A549 (cell line): ENCODE results near the gene CKLF. TPM values are rescaled to one million over a fixed set of nuclear protein-coding genes. Genes with fewer than 3 reads are reported as not detected.

Experiments
- ATAC-seq, 2 experiments: fragments of 200-7000 bp in 1 of 2; fragments of >200 bp in 1 of 2; cut with Nextera tagmentation in 1 of 2; cut with Tn5 transposase in 1 of 2; 3 replicates each; pipeline versions ENCODE4 v1.8.0 to v1.9.1; 2018 to 2020; ENCODE audit warnings: mild to moderate bottlenecking in 1 of 2, moderate library complexity in 1 of 2
- CTCF ChIA-PET: fragments of 300-600 bp; sonication (Branson Sonifier 250); formaldehyde crosslinking; extraction: SDS; loops from one replicate; lab custom pipeline; 2021; ENCODE audit warnings: antibody characterized with exemption, inconsistent platforms; lab: Yijun Ruan, JAX
- POLR2A ChIA-PET: fragments of 350-600 bp; formaldehyde crosslinking; extraction: SDS; loops from one replicate; lab custom pipeline; 2021; ENCODE audit warnings: antibody characterized with exemption, inconsistent platforms; lab: Yijun Ruan, JAX
- DNase-seq, 2 experiments: peaks; one replicate each; pipeline versions ENCODE4 v3.0.0 to v3.0.0-alpha.2; 2011 to 2016; ENCODE audit warnings: low read depth in 1 of 2, low spot score in 1 of 2
- FAIRE-seq: peaks from 2 replicates; lab custom pipeline; 2011; peaks lifted over from hg19 to GRCh38; lab: Jason Lieb, UNC
- H3K27ac ChIP-seq, 2 experiments: fragments of >200 bp; sonication (Bioruptor Twin); formaldehyde crosslinking; 3 replicates each; pipeline ENCODE4 v1.5.1; 2016 to 2017
- H3K4me1 ChIP-seq: fragments of >200 bp; sonication (Bioruptor Twin); formaldehyde crosslinking; 3 replicates; pipeline ENCODE4 v1.6.1; 2016
- H3K4me2 ChIP-seq: fragments of >200 bp; sonication (Bioruptor Twin); formaldehyde crosslinking; 3 replicates; pipeline ENCODE4 v1.6.1; 2016
- H3K4me3 ChIP-seq: fragments of >200 bp; sonication (Bioruptor Twin); formaldehyde crosslinking; 3 replicates; pipeline ENCODE4 v1.5.1; 2016
- H3K9me3 ChIP-seq: fragments of >200 bp; sonication (Bioruptor Twin); formaldehyde crosslinking; 3 replicates; pipeline ENCODE4 v1.6.1; 2016
- BHLHE40 ChIP-seq: IDR thresholded peaks from 2 replicates; pipeline ENCODE4 v1.6.1; 2012; ENCODE audit warnings: low read depth, low read length, inconsistent platforms
- CBX8 ChIP-seq: fragments of 200-600 bp; sonication (generic); IDR thresholded peaks from 2 replicates; pipeline ENCODE4 v1.6.1; 2016
- CHD4 ChIP-seq: fragments of 200-600 bp; sonication (generic); IDR thresholded peaks from 2 replicates; pipeline ENCODE4 v1.6.1; 2016; ENCODE audit warnings: antibody characterized with exemption, mild to moderate bottlenecking, borderline replicate concordance
- EHF ChIP-seq: fragments of 250-450 bp; sonication (Bioruptor Pico); IDR thresholded peaks from 2 replicates; pipeline ENCODE4 v1.5.0; 2020; ENCODE audit warnings: mild to moderate bottlenecking
- EP300 ChIP-seq, 2 experiments: fragments of >200 bp; sonication (Bioruptor Twin); formaldehyde crosslinking; IDR thresholded peaks; 2 replicates in 1 of 2; 3 replicates in 1 of 2; pipeline ENCODE4 v1.6.1; 2016 to 2017
- ESRRA ChIP-seq: fragments of 150-350 bp; IDR thresholded peaks from 2 replicates; pipeline ENCODE4 v1.6.1; 2014; ENCODE audit warnings: mild to moderate bottlenecking, low read length, borderline replicate concordance
- FOSB ChIP-seq: fragments of 250-450 bp; sonication (Bioruptor Pico); IDR thresholded peaks from 2 replicates; pipeline ENCODE4 v1.5.0; 2020; ENCODE audit warnings: mild to moderate bottlenecking, moderate library complexity
- HOXB13 ChIP-seq: fragments of 250-450 bp; sonication (Bioruptor Pico); IDR thresholded peaks from 2 replicates; pipeline ENCODE4 v1.5.0; 2020; ENCODE audit warnings: low read depth, mild to moderate bottlenecking, moderate library complexity
- JUN ChIP-seq, 2 experiments: fragments of >200 bp; sonication (Bioruptor Twin); formaldehyde crosslinking; IDR thresholded peaks; 2 replicates in 1 of 2; 3 replicates in 1 of 2; pipeline ENCODE4 v1.6.1; 2016 to 2017
- KDM1A ChIP-seq: fragments of 200-600 bp; sonication (generic); IDR thresholded peaks from 2 replicates; pipeline ENCODE4 v1.6.1; 2016; ENCODE audit warnings: low read depth, mild to moderate bottlenecking
- MAFK ChIP-seq: fragments of 450-650 bp; IDR thresholded peaks from 2 replicates; pipeline ENCODE4 v1.6.1; 2014; ENCODE audit not compliant: partially characterized antibody
- MAZ ChIP-seq: fragments of 150-350 bp; IDR thresholded peaks from 2 replicates; pipeline ENCODE4 v1.6.1; 2014; ENCODE audit warnings: antibody characterized with exemption, low read depth, low read length, borderline replicate concordance
- MYC ChIP-seq: IDR thresholded peaks from 2 replicates; pipeline ENCODE4 v1.6.1; 2012; ENCODE audit warnings: mild to moderate bottlenecking, inconsistent platforms, low read length, improper control_type of control experiment, borderline replicate concordance
- NFE2L2 ChIP-seq: fragments of 150-350 bp; conservative IDR thresholded peaks from 2 replicates; pipeline ENCODE4 v1.6.1; 2014; ENCODE audit warnings: low read length
- POLR2AphosphoS2 ChIP-seq: conservative IDR thresholded peaks from 2 replicates; pipeline ENCODE4 v1.6.1; 2012; ENCODE audit warnings: low read length, improper control_type of control experiment, inconsistent platforms
- RAD21 ChIP-seq, 2 experiments: fragments of >200 bp in 1 of 2; sonication (Bioruptor Twin) in 1 of 2; formaldehyde crosslinking in 1 of 2; IDR thresholded peaks in 1 of 2; conservative IDR thresholded peaks in 1 of 2; 2 replicates in 1 of 2; 3 replicates in 1 of 2; pipeline ENCODE4 v1.6.1; 2012 to 2018; ENCODE audit warnings: inconsistent platforms in 1 of 2
- RARB ChIP-seq: fragments of 250-450 bp; sonication (Bioruptor Pico); IDR thresholded peaks from 2 replicates; pipeline ENCODE4 v1.8.0; 2021; ENCODE audit warnings: mild to moderate bottlenecking, moderate library complexity
- RFX5 ChIP-seq: fragments of 450-650 bp; IDR thresholded peaks from 2 replicates; pipeline ENCODE4 v1.7.1; 2014; ENCODE audit warnings: antibody characterized with exemption, mild to moderate bottlenecking, moderate library complexity
- RNF2 ChIP-seq: fragments of 200-600 bp; sonication (generic); IDR thresholded peaks from 2 replicates; pipeline ENCODE4 v1.6.1; 2016; ENCODE audit warnings: low read depth, mild to moderate bottlenecking, antibody characterized with exemption, moderate library complexity, borderline replicate concordance
- SMC3 ChIP-seq: fragments of >200 bp; sonication (Bioruptor Twin); formaldehyde crosslinking; IDR thresholded peaks from 3 replicates; pipeline ENCODE4 v1.6.1; 2018; ENCODE audit warnings: inconsistent platforms
- SREBF2 ChIP-seq: fragments of 450-650 bp; IDR thresholded peaks from 2 replicates; pipeline ENCODE4 v1.6.1; 2014; ENCODE audit warnings: mild to moderate bottlenecking, moderate library complexity
- ZFP36 ChIP-seq: fragments of 450-650 bp; IDR thresholded peaks from 2 replicates; pipeline ENCODE4 v1.6.1; 2014; ENCODE audit warnings: borderline replicate concordance; ENCODE audit not compliant: partially characterized antibody
- WGBS: methylation state at CpG from one replicate; pipeline ENCODE4 v1.1.6; 2017; ENCODE audit errors: missing lambda C conversion rate; 5-methylcytosine and 5-hydroxymethylcytosine counted together
- polyA plus RNA-seq, 4 experiments: library from polyadenylated mRNA; depleted of rRNA in 3 of 4; stranded (reverse); fragments of >200 nt; fragmentation: RNase III in 1 of 4; extraction: RNeasy Plus Mini Kit Qiagen cat#74134 plus additional on column Dnase treatment in 1 of 4; gene quantifications; 2 replicates in 3 of 4; 3 replicates in 1 of 4; pipeline ENCODE4 v1.2.3, GENCODE V29; 2011 to 2017
- TF ChIP-seq, protein P1 (sequence below): fragments of 250-450 bp; sonication (Bioruptor Pico); IDR thresholded peaks from 2 replicates; pipeline ENCODE4 v1.5.0; 2021; ENCODE audit warnings: mild to moderate bottlenecking, moderate library complexity, borderline replicate concordance
- TF ChIP-seq, protein P2 (sequence below): IDR thresholded peaks from 2 replicates; pipeline ENCODE4 v1.6.1; 2012
- TF ChIP-seq, protein P3 (sequence below): fragments of 150-350 bp; IDR thresholded peaks from 2 replicates; pipeline ENCODE4 v1.6.1; 2014; ENCODE audit warnings: low read depth, mild to moderate bottlenecking, low read length
- TF ChIP-seq, protein P4 (sequence below): fragments of 200-600 bp; sonication (generic); IDR thresholded peaks from 2 replicates; pipeline ENCODE4 v1.6.1; 2016; ENCODE audit warnings: antibody characterized with exemption, mild to moderate bottlenecking, moderate library complexity
- TF ChIP-seq, protein P5 (sequence below): fragments of >200 bp; sonication (Bioruptor Twin); formaldehyde crosslinking; IDR thresholded peaks from 2 replicates; pipeline ENCODE4 v1.6.1; 2016

The CKLF gene
- polyA plus RNA-seq, 2 of the 4 experiments (the other 2 are of a cell fraction), result 85.1 to 87.0 TPM

DNA sequence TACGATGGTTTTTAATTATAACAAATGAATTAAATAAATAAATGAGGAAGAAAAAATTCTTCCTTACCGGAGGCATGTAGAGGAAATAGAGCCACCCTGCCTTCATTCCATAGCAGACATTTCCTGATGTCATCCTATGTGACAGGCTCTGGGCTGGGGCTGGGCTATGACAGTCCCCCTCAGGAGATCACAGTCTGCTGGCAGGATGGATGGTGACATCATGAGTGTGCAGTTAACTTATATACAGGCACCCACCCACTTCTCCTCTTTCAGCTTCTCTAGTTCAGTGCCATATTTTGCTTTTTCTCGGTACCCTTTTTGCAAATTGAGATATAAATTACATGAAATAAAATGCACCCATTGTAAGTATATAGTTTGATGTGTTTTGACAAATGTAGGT lies 45.7 kb downstream of the CKLF start:
- no peaks in the 10 kb centered on the region for H3K9me3 ChIP-seq
- H3K4me3 ChIP-seq, result no peak overlapping the region
- ChIA-PET POLR2A (interaction anchor here (0.8 kb wide), 1 partner anchor 46 kb away, joined by 3 read pairs; the partner anchor contains the start of gene CKLF), CTCF (interaction anchor here (1.0 to 3.4 kb wide), 5 partner anchors 10 to 35 kb away, joined by 3 to 19 read pairs (median 5); no protein-coding TSS in a partner anchor)
- TF ChIP-seq EHF (CRISPR knock-in tag) (no peak), RFX5 (no peak), JUN (IDR thresholded peaks at IDR 0.05) (no peak), CBX8 (no peak), ZFP36 (no peak), MYC (no peak), RNF2 (no peak), FOSB (CRISPR knock-in tag) (no peak), SMC3 (no peak), MAFK (no peak), MAZ (no peak), SREBF2 (no peak), HOXB13 (CRISPR knock-in tag) (no peak), CHD4 (no peak), ESRRA (no peak)
- TF ChIP-seq, protein P1, sequence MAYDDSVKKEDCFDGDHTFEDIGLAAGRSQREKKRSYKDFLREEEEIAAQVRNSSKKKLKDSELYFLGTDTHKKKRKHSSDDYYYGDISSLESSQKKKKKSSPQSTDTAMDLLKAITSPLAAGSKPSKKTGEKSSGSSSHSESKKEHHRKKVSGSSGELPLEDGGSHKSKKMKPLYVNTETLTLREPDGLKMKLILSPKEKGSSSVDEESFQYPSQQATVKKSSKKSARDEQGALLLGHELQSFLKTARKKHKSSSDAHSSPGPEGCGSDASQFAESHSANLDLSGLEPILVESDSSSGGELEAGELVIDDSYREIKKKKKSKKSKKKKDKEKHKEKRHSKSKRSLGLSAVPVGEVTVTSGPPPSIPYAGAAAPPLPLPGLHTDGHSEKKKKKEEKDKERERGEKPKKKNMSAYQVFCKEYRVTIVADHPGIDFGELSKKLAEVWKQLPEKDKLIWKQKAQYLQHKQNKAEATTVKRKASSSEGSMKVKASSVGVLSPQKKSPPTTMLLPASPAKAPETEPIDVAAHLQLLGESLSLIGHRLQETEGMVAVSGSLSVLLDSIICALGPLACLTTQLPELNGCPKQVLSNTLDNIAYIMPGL (CRISPR knock-in tag), result no peak
- TF ChIP-seq, protein P2, sequence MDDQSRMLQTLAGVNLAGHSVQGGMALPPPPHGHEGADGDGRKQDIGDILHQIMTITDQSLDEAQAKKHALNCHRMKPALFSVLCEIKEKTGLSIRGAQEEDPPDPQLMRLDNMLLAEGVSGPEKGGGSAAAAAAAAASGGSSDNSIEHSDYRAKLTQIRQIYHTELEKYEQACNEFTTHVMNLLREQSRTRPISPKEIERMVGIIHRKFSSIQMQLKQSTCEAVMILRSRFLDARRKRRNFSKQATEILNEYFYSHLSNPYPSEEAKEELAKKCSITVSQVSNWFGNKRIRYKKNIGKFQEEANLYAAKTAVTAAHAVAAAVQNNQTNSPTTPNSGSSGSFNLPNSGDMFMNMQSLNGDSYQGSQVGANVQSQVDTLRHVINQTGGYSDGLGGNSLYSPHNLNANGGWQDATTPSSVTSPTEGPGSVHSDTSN, result no peak
- no peak overlapping the region for H3K27ac ChIP-seq
- 85% methylated on average over 3 of the region's 3 CpGs for WGBS
- no peaks in the 10 kb centered on the region; the same call in 2 of the 3 replicates for H3K4me1 ChIP-seq
- FAIRE-seq (no peak), DNase-seq (no peak), ATAC-seq (no peak)
- no peak overlapping the region for H3K4me2 ChIP-seq

DNA sequence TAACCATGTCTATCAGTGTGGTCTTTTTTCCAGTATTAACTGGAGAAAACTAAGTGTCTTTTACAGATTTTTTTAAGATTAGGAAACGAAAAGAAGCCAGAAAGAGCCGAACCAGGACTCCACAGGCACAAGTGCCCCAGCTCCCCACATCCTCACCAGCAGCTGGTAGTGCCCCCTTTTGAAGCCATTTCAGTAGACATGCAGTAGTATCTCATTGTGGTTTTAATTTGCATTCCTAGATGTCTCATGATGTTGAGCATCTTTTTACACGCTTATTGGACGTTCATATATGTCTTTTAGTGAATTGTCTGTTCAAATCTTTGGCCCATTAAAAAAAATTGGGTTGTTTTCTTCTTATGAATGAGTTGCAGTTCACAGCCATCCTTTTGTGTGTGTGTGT lies 47.4 kb downstream of the CKLF start:
- 85% methylated on average over 4 of the region's 4 CpGs for WGBS
- ChIA-PET POLR2A (no interaction called here), CTCF (interaction anchor here (1.5 to 1.7 kb wide), 2 partner anchors 9 to 10 kb away, joined by 4 to 5 read pairs; no protein-coding TSS in a partner anchor)
- no peak overlapping the region for H3K4me3 ChIP-seq
- FAIRE-seq (no peak), ATAC-seq (no peak), DNase-seq (no peak)
- H3K4me1 ChIP-seq, result peaks cover 6% of the 10 kb centered on the region
- no peaks in the 10 kb centered on the region for H3K9me3 ChIP-seq
- no peak overlapping the region for H3K4me2 ChIP-seq
- H3K27ac ChIP-seq, result no peak overlapping the region
- TF ChIP-seq, protein P3, sequence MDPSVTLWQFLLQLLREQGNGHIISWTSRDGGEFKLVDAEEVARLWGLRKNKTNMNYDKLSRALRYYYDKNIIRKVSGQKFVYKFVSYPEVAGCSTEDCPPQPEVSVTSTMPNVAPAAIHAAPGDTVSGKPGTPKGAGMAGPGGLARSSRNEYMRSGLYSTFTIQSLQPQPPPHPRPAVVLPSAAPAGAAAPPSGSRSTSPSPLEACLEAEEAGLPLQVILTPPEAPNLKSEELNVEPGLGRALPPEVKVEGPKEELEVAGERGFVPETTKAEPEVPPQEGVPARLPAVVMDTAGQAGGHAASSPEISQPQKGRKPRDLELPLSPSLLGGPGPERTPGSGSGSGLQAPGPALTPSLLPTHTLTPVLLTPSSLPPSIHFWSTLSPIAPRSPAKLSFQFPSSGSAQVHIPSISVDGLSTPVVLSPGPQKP, result no peak
- no peak for TF ChIP-seq SMC3
- TF ChIP-seq, protein P4, sequence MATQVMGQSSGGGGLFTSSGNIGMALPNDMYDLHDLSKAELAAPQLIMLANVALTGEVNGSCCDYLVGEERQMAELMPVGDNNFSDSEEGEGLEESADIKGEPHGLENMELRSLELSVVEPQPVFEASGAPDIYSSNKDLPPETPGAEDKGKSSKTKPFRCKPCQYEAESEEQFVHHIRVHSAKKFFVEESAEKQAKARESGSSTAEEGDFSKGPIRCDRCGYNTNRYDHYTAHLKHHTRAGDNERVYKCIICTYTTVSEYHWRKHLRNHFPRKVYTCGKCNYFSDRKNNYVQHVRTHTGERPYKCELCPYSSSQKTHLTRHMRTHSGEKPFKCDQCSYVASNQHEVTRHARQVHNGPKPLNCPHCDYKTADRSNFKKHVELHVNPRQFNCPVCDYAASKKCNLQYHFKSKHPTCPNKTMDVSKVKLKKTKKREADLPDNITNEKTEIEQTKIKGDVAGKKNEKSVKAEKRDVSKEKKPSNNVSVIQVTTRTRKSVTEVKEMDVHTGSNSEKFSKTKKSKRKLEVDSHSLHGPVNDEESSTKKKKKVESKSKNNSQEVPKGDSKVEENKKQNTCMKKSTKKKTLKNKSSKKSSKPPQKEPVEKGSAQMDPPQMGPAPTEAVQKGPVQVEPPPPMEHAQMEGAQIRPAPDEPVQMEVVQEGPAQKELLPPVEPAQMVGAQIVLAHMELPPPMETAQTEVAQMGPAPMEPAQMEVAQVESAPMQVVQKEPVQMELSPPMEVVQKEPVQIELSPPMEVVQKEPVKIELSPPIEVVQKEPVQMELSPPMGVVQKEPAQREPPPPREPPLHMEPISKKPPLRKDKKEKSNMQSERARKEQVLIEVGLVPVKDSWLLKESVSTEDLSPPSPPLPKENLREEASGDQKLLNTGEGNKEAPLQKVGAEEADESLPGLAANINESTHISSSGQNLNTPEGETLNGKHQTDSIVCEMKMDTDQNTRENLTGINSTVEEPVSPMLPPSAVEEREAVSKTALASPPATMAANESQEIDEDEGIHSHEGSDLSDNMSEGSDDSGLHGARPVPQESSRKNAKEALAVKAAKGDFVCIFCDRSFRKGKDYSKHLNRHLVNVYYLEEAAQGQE, result no peak
- no peak for TF ChIP-seq NFE2L2
- TF ChIP-seq POLR2AphosphoS2, result no peak
- TF ChIP-seq RAD21 (conservative IDR thresholded peaks at IDR 0.05 in 1 of 2, IDR thresholded peaks at IDR 0.05 in 1 of 2), result no peak
- TF ChIP-seq BHLHE40, result no peak
- TF ChIP-seq KDM1A, result no peak
- TF ChIP-seq, protein P2, result no peak
- no peak for TF ChIP-seq EP300 (IDR thresholded peaks at IDR 0.05)
- TF ChIP-seq, protein P1 (CRISPR knock-in tag), result no peak
- TF ChIP-seq, protein P5, sequence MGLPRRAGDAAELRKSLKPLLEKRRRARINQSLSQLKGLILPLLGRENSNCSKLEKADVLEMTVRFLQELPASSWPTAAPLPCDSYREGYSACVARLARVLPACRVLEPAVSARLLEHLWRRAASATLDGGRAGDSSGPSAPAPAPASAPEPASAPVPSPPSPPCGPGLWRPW, result no peak
- no peak for TF ChIP-seq RARB (CRISPR knock-in tag)
